Upper lobe of left lung (tissue), 4 donors: Measurements from ENCODE around the gene ZCCHC3.

Source experiments
- EP300 ChIP-seq, 4 donors: sonication (generic); formaldehyde crosslinking; IDR thresholded peaks; one replicate each; pipeline ENCODE4 v1.5.1; 2017; ENCODE audit warnings: antibody characterized with exemption in 4 of 4, control low read depth in 2 of 4
- POLR2A ChIP-seq, 4 donors: fragments of 450-650 bp; IDR thresholded peaks; one replicate each; pipeline ENCODE4 v1.5.1; 2016 to 2017; ENCODE audit warnings: antibody characterized with exemption in 4 of 4, mild to moderate bottlenecking in 2 of 4
- POLR2AphosphoS5 ChIP-seq, 2 donors: sonication (generic); formaldehyde crosslinking; IDR thresholded peaks; one replicate each; pipeline ENCODE4 v1.5.1; 2017; ENCODE audit warnings: antibody characterized with exemption in 2 of 2
- TF ChIP-seq, protein P1 (sequence below), 6 experiments: fragments of 450-650 bp in 4 of 6; fragments of 200-600 bp in 2 of 6; sonication (generic) in 2 of 6; IDR thresholded peaks; one replicate each; pipeline ENCODE4 v1.5.1; 2016 to 2019; ENCODE audit warnings: antibody characterized with exemption in 6 of 6

DNA sequence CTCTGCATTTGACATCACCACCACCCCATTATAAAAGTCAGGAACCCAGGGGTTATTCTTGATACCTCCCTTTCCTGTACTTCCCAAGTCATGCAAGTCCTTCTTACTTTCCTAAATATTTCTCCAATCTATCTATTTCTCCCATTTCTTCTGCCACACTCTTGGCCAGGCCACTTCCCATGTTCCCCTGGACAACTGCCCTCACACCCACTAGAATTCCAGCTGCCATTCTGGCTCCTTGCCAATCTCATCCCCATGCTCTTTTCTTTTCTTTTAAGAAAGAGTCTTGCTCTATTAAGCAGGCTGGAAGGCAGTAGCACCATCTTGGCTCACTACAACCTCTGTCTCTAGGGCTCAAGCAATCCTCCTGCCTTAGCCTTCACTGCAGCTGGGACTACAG is 24.7 kb upstream of the ZCCHC3 start:
- TF ChIP-seq, protein P1, sequence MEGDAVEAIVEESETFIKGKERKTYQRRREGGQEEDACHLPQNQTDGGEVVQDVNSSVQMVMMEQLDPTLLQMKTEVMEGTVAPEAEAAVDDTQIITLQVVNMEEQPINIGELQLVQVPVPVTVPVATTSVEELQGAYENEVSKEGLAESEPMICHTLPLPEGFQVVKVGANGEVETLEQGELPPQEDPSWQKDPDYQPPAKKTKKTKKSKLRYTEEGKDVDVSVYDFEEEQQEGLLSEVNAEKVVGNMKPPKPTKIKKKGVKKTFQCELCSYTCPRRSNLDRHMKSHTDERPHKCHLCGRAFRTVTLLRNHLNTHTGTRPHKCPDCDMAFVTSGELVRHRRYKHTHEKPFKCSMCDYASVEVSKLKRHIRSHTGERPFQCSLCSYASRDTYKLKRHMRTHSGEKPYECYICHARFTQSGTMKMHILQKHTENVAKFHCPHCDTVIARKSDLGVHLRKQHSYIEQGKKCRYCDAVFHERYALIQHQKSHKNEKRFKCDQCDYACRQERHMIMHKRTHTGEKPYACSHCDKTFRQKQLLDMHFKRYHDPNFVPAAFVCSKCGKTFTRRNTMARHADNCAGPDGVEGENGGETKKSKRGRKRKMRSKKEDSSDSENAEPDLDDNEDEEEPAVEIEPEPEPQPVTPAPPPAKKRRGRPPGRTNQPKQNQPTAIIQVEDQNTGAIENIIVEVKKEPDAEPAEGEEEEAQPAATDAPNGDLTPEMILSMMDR (IDR thresholded peaks at IDR 0.05): no peak
- no peak for TF ChIP-seq POLR2A (IDR thresholded peaks at IDR 0.05)
- TF ChIP-seq EP300 (IDR thresholded peaks at IDR 0.05): no peak
- TF ChIP-seq POLR2AphosphoS5 (IDR thresholded peaks at IDR 0.05): no peak
